ENCODE measurements around the gene IGSF21.
A peak's percentile ranks its signal among the peaks of the same experiment; 100 is the strongest.

IGSF21 gene

DNA sequence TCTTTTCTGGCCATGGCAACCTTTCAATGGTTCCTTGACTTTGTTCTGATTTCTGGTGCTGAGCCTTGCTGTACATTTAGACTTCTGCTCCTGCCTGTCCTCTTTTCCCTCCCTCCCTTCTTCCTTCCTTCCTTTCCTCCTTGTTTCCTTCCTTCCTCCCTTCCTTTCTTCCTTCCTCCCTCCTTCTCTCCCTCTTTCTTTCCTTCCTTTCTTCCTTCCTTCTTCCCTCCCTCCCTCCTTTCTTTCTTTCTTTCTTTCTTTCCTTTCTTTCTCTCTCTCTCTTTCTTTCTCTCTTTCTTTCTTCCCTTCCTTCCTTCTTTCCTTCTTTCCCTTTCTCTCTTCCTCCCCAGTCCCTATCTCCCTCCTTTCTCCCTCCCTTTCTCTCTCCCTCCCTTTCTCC lies 10.4 kb upstream of the IGSF21 start:
- H4K20me1 ChIP-seq (ENCODE audit: insufficient read depth, low read length): no peaks in the 10 kb centered on the region
- no peaks in the 10 kb centered on the region for H3K79me2 ChIP-seq (ENCODE audit: low read length)
- no peak overlapping the region for H2AFZ ChIP-seq (ENCODE audit: low read depth, low read length)
- H3K4me2 ChIP-seq (ENCODE audit: low read length): no peak overlapping the region
- H3K4me1 ChIP-seq (ENCODE audit: low read length): no peaks in the 10 kb centered on the region
- H3K27me3 ChIP-seq (ENCODE audit: low read depth, low read length): no peaks in the 10 kb centered on the region
- no peaks in the 10 kb centered on the region for H3K9me3 ChIP-seq (ENCODE audit: insufficient read depth, low read length)
- H3K36me3 ChIP-seq (replicated peaks; ENCODE audit: low read depth, low read length): no peaks in the 10 kb centered on the region
- H3K27ac ChIP-seq (ENCODE audit: low read length): no peak overlapping the region
- TF ChIP-seq, protein P1, sequence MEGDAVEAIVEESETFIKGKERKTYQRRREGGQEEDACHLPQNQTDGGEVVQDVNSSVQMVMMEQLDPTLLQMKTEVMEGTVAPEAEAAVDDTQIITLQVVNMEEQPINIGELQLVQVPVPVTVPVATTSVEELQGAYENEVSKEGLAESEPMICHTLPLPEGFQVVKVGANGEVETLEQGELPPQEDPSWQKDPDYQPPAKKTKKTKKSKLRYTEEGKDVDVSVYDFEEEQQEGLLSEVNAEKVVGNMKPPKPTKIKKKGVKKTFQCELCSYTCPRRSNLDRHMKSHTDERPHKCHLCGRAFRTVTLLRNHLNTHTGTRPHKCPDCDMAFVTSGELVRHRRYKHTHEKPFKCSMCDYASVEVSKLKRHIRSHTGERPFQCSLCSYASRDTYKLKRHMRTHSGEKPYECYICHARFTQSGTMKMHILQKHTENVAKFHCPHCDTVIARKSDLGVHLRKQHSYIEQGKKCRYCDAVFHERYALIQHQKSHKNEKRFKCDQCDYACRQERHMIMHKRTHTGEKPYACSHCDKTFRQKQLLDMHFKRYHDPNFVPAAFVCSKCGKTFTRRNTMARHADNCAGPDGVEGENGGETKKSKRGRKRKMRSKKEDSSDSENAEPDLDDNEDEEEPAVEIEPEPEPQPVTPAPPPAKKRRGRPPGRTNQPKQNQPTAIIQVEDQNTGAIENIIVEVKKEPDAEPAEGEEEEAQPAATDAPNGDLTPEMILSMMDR (IDR thresholded peaks at IDR 0.05; ENCODE audit: low read depth, low read length): no peak
- TF ChIP-seq EZH2phosphoT487 (IDR thresholded peaks at IDR 0.05; ENCODE audit: low read depth): no peak
- H3K9ac ChIP-seq (ENCODE audit: low read length): no peak overlapping the region
- no peak overlapping the region for H3K4me3 ChIP-seq (ENCODE audit: low read length)

DNA sequence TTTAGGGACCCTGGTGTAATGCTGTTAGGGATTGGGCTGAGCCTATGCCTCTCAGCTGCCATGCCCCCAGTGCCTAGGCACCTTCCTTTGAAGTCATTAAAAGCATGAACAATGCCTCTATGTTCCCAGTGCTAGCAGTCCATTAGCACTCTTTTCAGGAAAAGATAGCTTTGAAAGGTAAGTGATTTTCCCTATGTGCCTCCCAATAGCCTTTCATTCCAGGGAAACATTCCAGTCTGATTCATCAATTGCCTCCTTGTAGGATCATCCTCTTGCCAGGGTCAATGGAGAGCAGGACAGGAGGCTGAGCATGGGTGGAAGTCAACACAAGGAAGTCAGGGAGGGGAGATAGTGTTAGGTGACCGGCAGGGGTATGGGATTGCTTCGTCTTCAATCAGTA lies 8.6 kb upstream of the IGSF21 start:
- no peaks in the 10 kb centered on the region for H3K79me2 ChIP-seq (ENCODE audit: low read length)
- no peak overlapping the region for H3K4me2 ChIP-seq (ENCODE audit: low read length)
- TF ChIP-seq, protein P1 (IDR thresholded peaks at IDR 0.05; ENCODE audit: low read depth, low read length): no peak
- TF ChIP-seq EZH2phosphoT487 (IDR thresholded peaks at IDR 0.05; ENCODE audit: low read depth): no peak
- H3K9me3 ChIP-seq (ENCODE audit: insufficient read depth, low read length): no peaks in the 10 kb centered on the region
- H3K27ac ChIP-seq (ENCODE audit: low read length): no peak overlapping the region
- no peak overlapping the region for H3K4me3 ChIP-seq (ENCODE audit: low read length)
- no peak overlapping the region for H2AFZ ChIP-seq (ENCODE audit: low read depth, low read length)
- no peak overlapping the region for H3K9ac ChIP-seq (ENCODE audit: low read length)
- no peaks in the 10 kb centered on the region for H4K20me1 ChIP-seq (ENCODE audit: insufficient read depth, low read length)
- no peaks in the 10 kb centered on the region for H3K4me1 ChIP-seq (ENCODE audit: low read length)
- no peaks in the 10 kb centered on the region for H3K36me3 ChIP-seq (replicated peaks; ENCODE audit: low read depth, low read length)
- no peaks in the 10 kb centered on the region for H3K27me3 ChIP-seq (ENCODE audit: low read depth, low read length)

DNA sequence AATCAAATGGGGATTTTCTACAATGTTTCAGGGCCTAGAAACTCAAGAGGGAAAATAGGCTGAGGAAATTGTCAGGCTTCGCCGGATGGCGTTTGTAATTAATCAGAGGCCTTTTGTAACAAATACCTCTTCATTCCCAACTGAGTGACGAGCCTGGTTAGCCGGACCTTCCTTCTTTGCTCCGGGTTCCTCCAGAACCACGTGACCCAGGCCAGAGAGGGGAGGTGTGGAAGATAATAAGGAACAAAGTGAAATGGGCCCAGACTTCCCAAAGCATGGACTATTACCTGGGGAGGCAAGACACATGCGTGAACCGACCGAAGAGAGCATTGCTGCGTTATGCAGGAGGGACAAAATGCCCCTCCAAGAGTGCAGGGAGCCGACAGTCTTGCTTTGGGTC lies 7.5 kb upstream of the IGSF21 start:
- no peaks in the 10 kb centered on the region for H4K20me1 ChIP-seq (ENCODE audit: insufficient read depth, low read length)
- no peak overlapping the region for H3K27ac ChIP-seq (ENCODE audit: low read length)
- no peaks in the 10 kb centered on the region for H3K9me3 ChIP-seq (ENCODE audit: insufficient read depth, low read length)
- no peaks in the 10 kb centered on the region for H3K27me3 ChIP-seq (ENCODE audit: low read depth, low read length)
- no peaks in the 10 kb centered on the region for H3K36me3 ChIP-seq (replicated peaks; ENCODE audit: low read depth, low read length)
- H3K4me3 ChIP-seq (ENCODE audit: low read length): no peak overlapping the region
- H3K4me2 ChIP-seq (ENCODE audit: low read length): no peak overlapping the region
- no peak overlapping the region for H2AFZ ChIP-seq (ENCODE audit: low read depth, low read length)
- no peaks in the 10 kb centered on the region for H3K79me2 ChIP-seq (ENCODE audit: low read length)
- no peaks in the 10 kb centered on the region for H3K4me1 ChIP-seq (ENCODE audit: low read length)
- no peak overlapping the region for H3K9ac ChIP-seq (ENCODE audit: low read length)
- TF ChIP-seq, protein P1 (IDR thresholded peaks at IDR 0.05; ENCODE audit: low read depth, low read length): no peak
- no peak for TF ChIP-seq EZH2phosphoT487 (IDR thresholded peaks at IDR 0.05; ENCODE audit: low read depth)

DNA sequence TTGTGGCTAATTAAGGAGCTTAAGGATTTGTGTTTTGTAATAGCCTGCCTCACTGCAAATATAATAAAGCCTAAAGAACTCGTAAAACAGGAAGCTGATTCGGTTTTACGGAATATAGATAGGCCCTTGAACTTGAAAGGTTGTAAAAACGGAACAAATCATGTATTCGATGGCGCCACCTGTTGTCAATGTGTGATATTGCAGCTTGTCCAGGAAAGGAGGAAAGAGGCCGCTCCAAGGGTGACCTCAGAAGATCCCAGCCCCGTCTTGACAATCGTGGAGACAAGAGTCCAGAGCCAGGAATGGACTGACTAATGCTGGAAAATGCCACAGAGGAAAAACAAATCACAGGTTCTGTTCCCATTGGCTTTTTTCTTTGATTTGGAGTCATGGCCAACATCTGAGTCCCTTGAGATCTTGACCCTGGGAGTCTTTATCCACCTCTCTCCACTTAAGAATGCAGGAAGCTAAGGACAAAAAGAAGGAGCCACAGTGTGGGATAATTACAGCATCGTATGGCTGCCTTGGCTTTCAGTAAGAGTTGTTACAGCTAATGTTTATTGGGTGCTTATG lies 7.0 kb upstream of the IGSF21 start:
- Histone ChIP-seq H3K27ac (ENCODE audit: low read length) (no peak overlapping the region), H3K36me3 (replicated peaks; ENCODE audit: low read depth, low read length) (no peaks in the 10 kb centered on the region), H3K4me3 (ENCODE audit: low read length) (no peak overlapping the region), H4K20me1 (ENCODE audit: insufficient read depth, low read length) (no peaks in the 10 kb centered on the region), H3K4me2 (ENCODE audit: low read length) (no peak overlapping the region), H3K27me3 (ENCODE audit: low read depth, low read length) (no peaks in the 10 kb centered on the region), H3K79me2 (ENCODE audit: low read length) (no peaks in the 10 kb centered on the region), H3K9me3 (ENCODE audit: insufficient read depth, low read length) (no peaks in the 10 kb centered on the region), H3K4me1 (ENCODE audit: low read length) (no peaks in the 10 kb centered on the region), H2AFZ (ENCODE audit: low read depth, low read length) (no peak overlapping the region), H3K9ac (ENCODE audit: low read length) (no peak overlapping the region)
- TF ChIP-seq EZH2phosphoT487 (IDR thresholded peaks at IDR 0.05; ENCODE audit: low read depth): no peak
- TF ChIP-seq, protein P1 (IDR thresholded peaks at IDR 0.05; ENCODE audit: low read depth, low read length): peak; percentile 73

Data from OCI-LY3 (cell line).